Colonic mucosa (tissue), 4 donors: ENCODE data around the gene SSR1. TPM values are rescaled to one million over a fixed set of nuclear protein-coding genes. Genes with fewer than 3 reads are reported as not detected.

Source experiments
- DNase-seq: peaks from one replicate; pipeline ENCODE4 v3.0.0-alpha.2; 2020
- H3K27ac ChIP-seq: fragments of 200-600 bp; one replicate; pipeline ENCODE4 v1.8.0; 2021
- H3K27me3 ChIP-seq: fragments of 200-600 bp; one replicate; pipeline ENCODE4 v1.8.0; 2021
- H3K36me3 ChIP-seq: fragments of 200-600 bp; one replicate; pipeline ENCODE4 v1.8.0; 2021
- H3K4me1 ChIP-seq: fragments of 200-600 bp; one replicate; pipeline ENCODE4 v1.8.0; 2021; ENCODE audit warnings: mild to moderate bottlenecking
- H3K4me3 ChIP-seq: fragments of 200-600 bp; one replicate; pipeline ENCODE4 v1.8.0; 2021
- H3K9ac ChIP-seq, 2 donors: one replicate each; pipeline ENCODE4 v1.7.0; 2013; ENCODE audit warnings: control low read depth in 2 of 2, low read depth in 2 of 2, low read length in 2 of 2
- H3K9me3 ChIP-seq: fragments of 200-600 bp; one replicate; pipeline ENCODE4 v1.8.0; 2021
- CTCF ChIP-seq: fragments of 200-600 bp; IDR thresholded peaks from one replicate; pipeline ENCODE4 v1.8.0; 2022; ENCODE audit warnings: antibody characterized with exemption, mild to moderate bottlenecking
- intact Hi-C: fragments of 100-400 bp; cut with DNase I; formaldehyde crosslinking; loops from one replicate; pipeline ENCODE4 v1.14.1; 2022
- total RNA-seq, 2 donors: library from RNA; stranded (reverse); fragmentation: NEBNext Ultra II Directional in 1 of 2; extraction: Animal tissue kit (Norgen Biotek cat#: 25700) in 1 of 2; gene quantifications; one replicate each; pipeline ENCODE4 v1.2.1, GENCODE V29; 2021
- donor health status: healthy.
- donor health status: DM: no; HTN: no; CAD: no.
- donor health status: DM: no; HTN: no; CAD: no.

The SSR1 gene
- total RNA-seq, 2 donors from 2014 or later = 150 to 153 TPM

DNA sequence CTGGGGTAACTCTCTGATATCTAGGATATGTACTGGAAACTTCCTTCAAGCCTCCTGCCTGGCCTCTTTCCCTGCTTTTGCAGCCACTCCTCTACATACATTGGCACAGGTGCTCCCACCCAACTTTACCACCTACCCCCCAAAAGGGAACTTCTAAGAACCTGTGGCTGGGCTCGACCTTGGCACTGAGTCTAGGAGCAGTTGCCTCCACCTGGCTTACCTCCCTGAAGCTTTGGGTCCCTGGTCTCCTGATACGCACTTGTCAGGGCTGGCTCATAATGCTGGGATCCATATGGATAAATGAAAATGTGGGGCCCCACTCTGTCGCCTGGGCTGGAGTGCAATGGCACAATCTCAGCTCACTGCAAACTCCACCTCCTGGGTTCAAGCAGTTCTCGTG, 56.2 kb downstream of the SSR1 start:
- TF ChIP-seq CTCF = no peak
- Histone ChIP-seq H3K4me3 (no peak overlapping the region), H3K4me1 (peaks cover 1% of the 10 kb centered on the region), H3K36me3 (no peaks in the 10 kb centered on the region), H3K27ac (no peak overlapping the region), H3K9me3 (no peaks in the 10 kb centered on the region), H3K9ac (no peak overlapping the region), H3K27me3 (no peaks in the 10 kb centered on the region)
- intact Hi-C loops = no loop called here
- DNase-seq = no peak

DNA sequence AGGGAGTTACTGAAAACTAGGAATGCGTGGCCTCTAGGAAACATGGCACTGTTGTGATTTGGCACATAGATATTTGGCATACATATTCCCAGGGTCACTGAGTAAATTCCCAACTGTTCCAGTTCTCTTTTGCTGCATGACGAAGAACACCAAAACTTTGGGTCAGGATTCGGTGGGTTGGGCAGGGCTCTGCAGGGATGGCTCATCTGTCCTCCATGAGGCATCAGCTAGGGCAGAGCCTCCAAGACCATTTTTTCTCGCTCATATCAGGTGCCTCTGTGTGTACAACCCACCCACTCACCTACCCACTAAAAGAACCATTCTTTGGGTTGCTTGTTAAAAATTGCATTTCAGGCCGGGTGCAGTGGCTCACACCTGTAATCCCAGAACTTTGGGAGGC, 57.1 kb downstream of the SSR1 start:
- H3K27ac ChIP-seq = no peak overlapping the region
- H3K27me3 ChIP-seq = no peaks in the 10 kb centered on the region
- H3K36me3 ChIP-seq = no peaks in the 10 kb centered on the region
- intact Hi-C loops = no loop called here
- no peak overlapping the region for H3K4me3 ChIP-seq
- no peak for DNase-seq
- TF ChIP-seq CTCF = no peak
- no peaks in the 10 kb centered on the region for H3K9me3 ChIP-seq
- no peak overlapping the region for H3K9ac ChIP-seq
- no peaks in the 10 kb centered on the region for H3K4me1 ChIP-seq

DNA sequence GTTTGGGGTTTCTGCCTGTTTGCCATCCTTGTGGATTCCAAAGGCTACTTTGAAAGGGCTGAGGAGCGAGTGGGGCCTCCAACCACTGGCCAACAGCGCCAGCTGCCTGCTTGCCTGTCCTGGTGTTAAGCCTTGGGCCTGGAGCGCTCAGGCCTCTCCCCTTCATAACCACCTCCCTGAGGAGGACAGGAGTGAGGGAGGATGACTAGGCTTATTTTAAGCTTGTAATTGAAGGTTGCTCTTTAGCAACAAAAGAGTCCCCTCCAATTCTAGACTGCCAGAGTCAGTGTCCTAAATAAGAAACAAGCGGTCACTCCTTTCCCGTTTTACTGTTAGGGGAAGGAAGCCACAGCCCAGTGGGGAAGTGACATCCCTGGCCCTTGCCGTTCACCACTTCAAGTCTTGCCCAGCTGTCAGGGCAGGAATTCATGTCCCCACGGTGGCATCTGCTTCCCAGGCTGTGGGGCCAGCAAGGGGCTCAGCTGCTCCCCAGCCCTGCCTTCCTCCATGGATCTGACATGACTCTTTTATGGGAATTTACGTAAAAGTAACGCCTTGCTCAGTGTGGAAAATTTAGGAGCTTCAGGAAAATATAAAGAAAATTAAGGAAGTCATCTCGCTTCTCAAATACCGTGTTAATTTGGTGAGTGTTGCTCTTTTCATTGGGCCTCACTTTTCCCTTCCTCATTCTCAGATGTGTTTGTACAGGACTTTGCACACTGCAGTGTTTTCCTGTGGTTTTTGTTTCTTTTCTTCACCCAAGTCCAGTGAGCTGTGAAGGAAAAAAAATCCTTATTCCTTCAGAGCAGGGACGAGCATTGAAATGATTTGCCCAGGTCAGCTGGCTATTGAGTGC, 57.8 kb downstream of the SSR1 start:
- DNase-seq = no peak

GRCh38 chr6:7252390-7252789, 60.6 kb downstream of the SSR1 start:
- H3K4me1 ChIP-seq = no peaks in the 10 kb centered on the region
- intact Hi-C loops = no loop called here
- no peaks in the 10 kb centered on the region for H3K27me3 ChIP-seq
- H3K27ac ChIP-seq = no peak overlapping the region
- no peak overlapping the region for H3K9ac ChIP-seq
- no peak for DNase-seq
- peaks cover 10% of the 10 kb centered on the region for H3K36me3 ChIP-seq
- TF ChIP-seq CTCF = no peak
- H3K4me3 ChIP-seq = no peak overlapping the region
- H3K9me3 ChIP-seq = no peaks in the 10 kb centered on the region

More for the DNA sequence above, 57.8 kb downstream of the SSR1 start:
- no peaks in the 10 kb centered on the region for H3K4me1 ChIP-seq
- H3K36me3 ChIP-seq = no peaks in the 10 kb centered on the region
- intact Hi-C loops = no loop called here
- H3K9ac ChIP-seq = no peak overlapping the region
- H3K4me3 ChIP-seq = no peak overlapping the region
- no peaks in the 10 kb centered on the region for H3K27me3 ChIP-seq
- H3K9me3 ChIP-seq = no peaks in the 10 kb centered on the region
- H3K27ac ChIP-seq = no peak overlapping the region
- TF ChIP-seq CTCF = no peak

GRCh38 chr6:7251646-7252260, 61.2 kb downstream of the SSR1 start:
- Histone ChIP-seq H3K9me3 (no peaks in the 10 kb centered on the region), H3K27ac (no peak overlapping the region), H3K9ac (no peak overlapping the region), H3K4me1 (no peaks in the 10 kb centered on the region), H3K36me3 (peaks cover 12% of the 10 kb centered on the region), H3K4me3 (no peak overlapping the region), H3K27me3 (no peaks in the 10 kb centered on the region)
- intact Hi-C loops = no loop called here
- no peak for DNase-seq
- no peak for TF ChIP-seq CTCF
